Gastroesophageal sphincter (tissue), 4 donors: ENCODE measurements around the gene BGN. TPM values are rescaled to one million over a fixed set of nuclear protein-coding genes. Genes with fewer than 3 reads are reported as not detected.

ENCODE experiments used
- ATAC-seq: fragments of 150-250 bp; one replicate; pipeline ENCODE4 v1.9.1; 2016; ENCODE audit warnings: mild to moderate bottlenecking, moderate library complexity
- H3K27ac ChIP-seq, 4 donors: fragments of 200-600 bp; sonication (generic) in 3 of 4; 1 replicate in 3 of 4; 2 replicates in 1 of 4; pipeline ENCODE4 v1.5.1; 2016 to 2019
- H3K27me3 ChIP-seq: fragments of 200-600 bp; sonication (generic); one replicate; pipeline ENCODE4 v1.5.1; 2019
- H3K36me3 ChIP-seq, 2 donors: fragments of 200-600 bp; sonication (generic); one replicate each; pipeline ENCODE4 v1.5.1; 2019; ENCODE audit warnings: control low read depth in 1 of 2
- H3K4me1 ChIP-seq, 3 donors: fragments of 200-600 bp; sonication (generic); 1 replicate in 2 of 3; 2 replicates in 1 of 3; pipeline ENCODE4 v1.5.1; 2016 to 2019; ENCODE audit warnings: control low read depth in 2 of 3
- H3K4me3 ChIP-seq, 2 donors: fragments of 200-600 bp; sonication (generic); one replicate each; pipeline ENCODE4 v1.5.1; 2019; ENCODE audit warnings: mild to moderate bottlenecking in 1 of 2, moderate library complexity in 1 of 2
- H3K9me3 ChIP-seq, 3 donors: fragments of 200-600 bp; sonication (generic); one replicate each; pipeline ENCODE4 v1.5.1; 2017 to 2019; ENCODE audit warnings: control low read depth in 2 of 3
- CTCF ChIP-seq, 4 experiments: fragments of 200-600 bp in 2 of 4; fragments of 450-650 bp in 2 of 4; sonication (generic) in 1 of 4; IDR thresholded peaks; one replicate each; pipeline ENCODE4 v1.5.1; 2017 to 2019; ENCODE audit warnings: antibody characterized with exemption in 4 of 4, mild to moderate bottlenecking in 2 of 4, moderate library complexity in 2 of 4
- EP300 ChIP-seq: sonication (generic); formaldehyde crosslinking; IDR thresholded peaks from one replicate; pipeline ENCODE4 v1.6.1; 2017; ENCODE audit warnings: antibody characterized with exemption, mild to moderate bottlenecking
- POLR2A ChIP-seq, 2 donors: fragments of 450-650 bp; IDR thresholded peaks; one replicate each; pipeline ENCODE4 v1.6.1; 2017; ENCODE audit warnings: antibody characterized with exemption in 2 of 2, mild to moderate bottlenecking in 2 of 2, moderate library complexity in 1 of 2
- POLR2AphosphoS5 ChIP-seq: sonication (generic); formaldehyde crosslinking; IDR thresholded peaks from one replicate; pipeline ENCODE4 v1.6.1; 2017; ENCODE audit warnings: antibody characterized with exemption
- WGBS, 2 donors: methylation state at CpG; one replicate each; pipeline ENCODE4 v1.1.5; 2018; ENCODE audit warnings: low coverage in 1 of 2; 5-methylcytosine and 5-hydroxymethylcytosine counted together
- total RNA-seq, 4 donors: library from RNA; depleted of rRNA; stranded (reverse); fragments of >200 nt; gene quantifications; one replicate each; pipeline ENCODE4 v1.1.0, GENCODE V29; 2016

The BGN gene
- 10 to 100 TPM; 10.4 to 49.4 (median 16.5) TPM for total RNA-seq

- 6 to 33% methylated on average over 1 to 8 of the region's 41 CpGs for WGBS, 2 donors
- Histone ChIP-seq H3K27me3 (peaks cover 9% of the 10 kb centered on the region), H3K4me3 (peak within 1 kb of the TSS; percentile 10 to 38), H3K9me3 (no peaks in the 10 kb centered on the region), H3K27ac (peak within 1 kb of the TSS in 3 of 4 donors; percentile 45 to 68 (median 67)), H3K4me1 (peaks cover 0 to 27% (median 0%) of the 10 kb centered on the region in 3 donors), H3K36me3 (no peaks in the 10 kb centered on the region)
- TF ChIP-seq EP300, result no peak
- TF ChIP-seq CTCF (IDR thresholded peaks at IDR 0.05), result peak in 2 of 4 experiments; percentile 31 to 48
- ATAC-seq, result peak; percentile 16
These were observed at the start of gene BGN for GRCh38 chrX:153494541-153495361. Gene BGN (plus strand): TSS chrX:153494980. CDS start chrX:153504632, 9,652 bp downstream.

- WGBS, 2 donors, result no CpG with 5 or more reads among the region's 35 CpGs
- Histone ChIP-seq H3K27me3 (peaks cover 4% of the 10 kb centered on the region), H3K9me3 (no peaks in the 10 kb centered on the region), H3K4me3 (no peak overlapping the region), H3K4me1 (no peaks in the 10 kb centered on the region), H3K27ac (no peak overlapping the region), H3K36me3 (peaks cover 0 to 9% of the 10 kb centered on the region in 2 donors)
- TF ChIP-seq CTCF (IDR thresholded peaks at IDR 0.05) (no peak), POLR2AphosphoS5 (no peak), EP300 (no peak), POLR2A (IDR thresholded peaks at IDR 0.05) (no peak)
- no peak for ATAC-seq
These were observed 49.5 kb upstream of the BGN start for GRCh38 chrX:153445106-153445855.

GRCh38 chrX:153445856-153446635 is 48.7 kb upstream of the BGN start, which contains the start of gene TREX2:
Gene TREX2 (minus strand): TSS chrX:153446056. CDS start chrX:153445430, 626 bp downstream.
- H3K27ac ChIP-seq, result no peak within 1 kb of the TSS
- WGBS, 2 donors, result 83% methylated on average over 3 of the region's 30 CpGs; no CpG with 5 or more reads in 1 of the 2 donors

GRCh38 chrX:153446636-153446936 is 48.2 kb upstream of the BGN start:
- no peaks in the 10 kb centered on the region for H3K9me3 ChIP-seq
- WGBS, 2 donors, result no CpG with 5 or more reads among the region's 10 CpGs
- peaks cover 4% of the 10 kb centered on the region for H3K27me3 ChIP-seq
- H3K4me1 ChIP-seq, result no peaks in the 10 kb centered on the region
- no peak overlapping the region for H3K4me3 ChIP-seq
- no peak for ATAC-seq
- no peak overlapping the region for H3K27ac ChIP-seq
- TF ChIP-seq CTCF (IDR thresholded peaks at IDR 0.05), result no peak
- TF ChIP-seq POLR2A (IDR thresholded peaks at IDR 0.05), result no peak
- no peak for TF ChIP-seq EP300
- TF ChIP-seq POLR2AphosphoS5, result no peak
- peaks cover 0 to 22% of the 10 kb centered on the region in 2 donors for H3K36me3 ChIP-seq

More at GRCh38 chrX:153445856-153446635, 48.7 kb upstream of the BGN start, which contains the start of gene TREX2:
- no peak within 1 kb of the TSS for H3K4me3 ChIP-seq
- ATAC-seq, result no peak
- H3K9me3 ChIP-seq, result no peaks in the 10 kb centered on the region
- peaks cover 0 to 17% of the 10 kb centered on the region in 2 donors for H3K36me3 ChIP-seq
- H3K27me3 ChIP-seq, result peaks cover 4% of the 10 kb centered on the region
- TF ChIP-seq CTCF (IDR thresholded peaks at IDR 0.05), result no peak
- TF ChIP-seq POLR2A (IDR thresholded peaks at IDR 0.05), result no peak
- TF ChIP-seq POLR2AphosphoS5, result no peak
- TF ChIP-seq EP300, result no peak
- no peaks in the 10 kb centered on the region for H3K4me1 ChIP-seq
